Measurements from ENCODE around the gene FPGT.
"Not testable (repeated sequence)": the region's sequence is repeated elsewhere in the genome, so short reads cannot be mapped to it uniquely, and the experiment has no call there.

FPGT gene

GRCh38 chr1:74197657-74198552, at the start of gene FPGT, which contains the start of gene LRRIQ3:
TSS of gene FPGT (plus strand) at chr1:74198242. CDS start at chr1:74198279, 37 bp downstream.
TSS of gene LRRIQ3 (minus strand) at chr1:74198176. CDS start at chr1:74183684, 14,492 bp downstream.
- peak; percentile 92 for DNase-seq

GRCh38 chr1:74160046-74160445, 38.0 kb upstream of the FPGT start:
- DNase-seq = no peak

- DNase-seq = no peak
Measured at GRCh38 chr1:74161497-74161896, 36.5 kb upstream of the FPGT start.

GRCh38 chr1:74162333-74162732, 35.7 kb upstream of the FPGT start:
- no peak for DNase-seq

- not testable (repeated sequence) for DNase-seq
Measured at GRCh38 chr1:74174423-74174822, 23.6 kb upstream of the FPGT start.

- no peak for DNase-seq
Measured at GRCh38 chr1:74180490-74180889, 17.6 kb upstream of the FPGT start.

- DNase-seq = no peak
Measured at GRCh38 chr1:74193908-74194307, 4.1 kb upstream of the FPGT start.

GRCh38 chr1:74195339-74195738, 2.7 kb upstream of the FPGT start:
- no peak for DNase-seq

- DNase-seq = no peak
Measured at GRCh38 chr1:74197255-74197654, 787 bp upstream of the FPGT start.

GRCh38 chr1:74199504-74199903, 1.5 kb downstream of the FPGT start:
- DNase-seq = no peak

GRCh38 chr1:74205266-74205665, 7.2 kb downstream of the FPGT start:
- no peak for DNase-seq

GRCh38 chr1:74215229-74215628, 17.2 kb downstream of the FPGT start:
- no peak for DNase-seq

GRCh38 chr1:74222701-74223100, 24.7 kb downstream of the FPGT start:
- no peak for DNase-seq

- no peak for DNase-seq
Measured at GRCh38 chr1:74223453-74223852, 25.4 kb downstream of the FPGT start.

- no peak for DNase-seq
Measured at GRCh38 chr1:74235153-74235552, 37.1 kb downstream of the FPGT start, which contains the start of gene TNNI3K. TSS of gene TNNI3K (plus strand) at chr1:74235387. CDS start at chr1:74235452, 65 bp downstream.

- no peak for DNase-seq
Measured at GRCh38 chr1:74236440-74236839, 38.4 kb downstream of the FPGT start.

- no peak for DNase-seq
Measured at GRCh38 chr1:74237035-74237434, 39.0 kb downstream of the FPGT start.

GRCh38 chr1:74237787-74238186, 39.7 kb downstream of the FPGT start:
- no peak for DNase-seq

GRCh38 chr1:74245168-74245772, 47.2 kb downstream of the FPGT start:
- DNase-seq = no peak

GRCh38 chr1:74246315-74246714, 48.3 kb downstream of the FPGT start:
- no peak for DNase-seq

GRCh38 chr1:74247881-74248528, 50.0 kb downstream of the FPGT start:
- no peak for DNase-seq

- not testable (repeated sequence) for DNase-seq
Measured at GRCh38 chr1:74253243-74253824, 55.3 kb downstream of the FPGT start.

Measured in NCI-H1048 (cell line).